Measurements from ENCODE around the gene SCIN. TPM values are rescaled to one million over a fixed set of nuclear protein-coding genes. Genes with fewer than 3 reads are reported as not detected.

The SCIN gene
- total RNA-seq, 1 experiment from 2014 or later, result 0.22 TPM

GRCh38 chr7:12650080-12650479, 79.6 kb downstream of the SCIN start:
- H3K36me3 ChIP-seq (ENCODE audit: control insufficient read depth in 1 of 2, insufficient read depth in 2 of 2, low read length in 2 of 2), result no peaks in the 10 kb centered on the region
- no peak for DNase-seq (ENCODE audit: low read depth, low spot score)
- H3K27ac ChIP-seq (ENCODE audit: low read depth, low read length), result no peak overlapping the region
- ChIA-PET POLR2A (interaction anchor here (1.2 kb wide), 1 partner anchor 37 kb away, joined by 3 read pairs; the partner anchor contains the start of gene ARL4A), CTCF (no interaction called here), RAD21 (ENCODE audit: low non-redundant PET in 1 of 2, low total read pairs in 2 of 2, uncharacterized antibody in 2 of 2, unreplicated experiment in 2 of 2) (no interaction called here)
- no peaks in the 10 kb centered on the region for H3K9me2 ChIP-seq (ENCODE audit: insufficient read depth)
- ATAC-seq, result no peak
- TF ChIP-seq EZH2 (IDR thresholded peaks at IDR 0.05) (no peak), POLR2AphosphoS5 (IDR thresholded peaks at IDR 0.05; ENCODE audit: low read depth, low read length) (no peak), JUND (IDR thresholded peaks at IDR 0.05) (no peak), ZBTB33 (IDR thresholded peaks at IDR 0.05; ENCODE audit: extremely low read depth, insufficient replicate concordance, low read length) (no peak), RAD21 (IDR thresholded peaks at IDR 0.05; ENCODE audit: low read depth) (no peak), ZFX (IDR thresholded peaks at IDR 0.05) (no peak), ZNF274 (IDR thresholded peaks at IDR 0.05; ENCODE audit: low read depth, low read length) (no peak)
- no peaks in the 10 kb centered on the region for H3K9me3 ChIP-seq (ENCODE audit: control insufficient read depth in 1 of 2, insufficient read depth in 1 of 2, low read depth in 1 of 2, low read length in 2 of 2)
- no peak overlapping the region for H3K9ac ChIP-seq (ENCODE audit: low read length)
- no peaks in the 10 kb centered on the region for H3K79me2 ChIP-seq (ENCODE audit: insufficient read depth, low read length)
- H3K4me1 ChIP-seq (ENCODE audit: control insufficient read depth in 1 of 2, insufficient read depth in 2 of 2, low read length in 2 of 2), result peaks cover 21 to 52% of the 10 kb centered on the region in 2 experiments
- no peaks in the 10 kb centered on the region for H4K20me1 ChIP-seq (ENCODE audit: insufficient read depth)
- H2AFZ ChIP-seq (ENCODE audit: low read depth, low read length, poor library complexity, severe bottlenecking), result peak overlapping the region; percentile 42
- no peak overlapping the region for H3K4me3 ChIP-seq (replicated peaks in 1 of 2; ENCODE audit: low read depth in 1 of 2, low read length in 2 of 2)
- no peaks in the 10 kb centered on the region for H3K27me3 ChIP-seq (ENCODE audit: insufficient read depth, low read length)
- BruUV-seq (replicated peaks), result no TSS peak
- no peak overlapping the region for H3K4me2 ChIP-seq (ENCODE audit: low read length)
- intact Hi-C loops (cut with micrococcal nuclease), result no loop called here

GRCh38 chr7:12653110-12653509, 82.6 kb downstream of the SCIN start:
- H3K4me2 ChIP-seq (ENCODE audit: low read length), result peak overlapping the region; percentile 26; the same call in 1 of the 2 replicates
- ChIA-PET RAD21 (ENCODE audit: low non-redundant PET in 1 of 2, low total read pairs in 2 of 2, uncharacterized antibody in 2 of 2, unreplicated experiment in 2 of 2) (no interaction called here), CTCF (interaction anchor here (1.1 kb wide), 1 partner anchor 14 kb away, joined by 3 read pairs; no protein-coding TSS in a partner anchor), POLR2A (no interaction called here)
- no peaks in the 10 kb centered on the region for H3K9me2 ChIP-seq (ENCODE audit: insufficient read depth)
- H3K27me3 ChIP-seq (ENCODE audit: insufficient read depth, low read length), result no peaks in the 10 kb centered on the region
- BruUV-seq (replicated peaks), result no TSS peak
- no peaks in the 10 kb centered on the region for H3K36me3 ChIP-seq (ENCODE audit: control insufficient read depth in 1 of 2, insufficient read depth in 2 of 2, low read length in 2 of 2)
- H3K4me1 ChIP-seq (ENCODE audit: control insufficient read depth in 1 of 2, insufficient read depth in 2 of 2, low read length in 2 of 2), result peaks cover 18 to 30% of the 10 kb centered on the region in 2 experiments
- H2AFZ ChIP-seq (ENCODE audit: low read depth, low read length, poor library complexity, severe bottlenecking), result peak overlapping the region; percentile 10
- H3K27ac ChIP-seq (ENCODE audit: low read depth, low read length), result no peak overlapping the region
- H3K9me3 ChIP-seq (ENCODE audit: control insufficient read depth in 1 of 2, insufficient read depth in 1 of 2, low read depth in 1 of 2, low read length in 2 of 2), result no peaks in the 10 kb centered on the region
- H3K9ac ChIP-seq (ENCODE audit: low read length), result no peak overlapping the region
- no peak overlapping the region for H3K4me3 ChIP-seq (replicated peaks in 1 of 2; ENCODE audit: low read depth in 1 of 2, low read length in 2 of 2)
- DNase-seq (ENCODE audit: low read depth, low spot score) (no peak), ATAC-seq (no peak)
- intact Hi-C loops (cut with micrococcal nuclease), result no loop called here
- no peaks in the 10 kb centered on the region for H4K20me1 ChIP-seq (ENCODE audit: insufficient read depth)
- no peaks in the 10 kb centered on the region for H3K79me2 ChIP-seq (ENCODE audit: insufficient read depth, low read length)
- no peak for TF ChIP-seq CBX3 (IDR thresholded peaks at IDR 0.05; ENCODE audit: low read depth)

Measured in HCT116 (cell line).